Activated CD8-positive, alpha-beta memory T cell treated with anti-CD3 and anti-CD28 coated beads, Interleukin-2, amount 50 U/mL, for 48 hours (primary cell): ENCODE data around the gene BUD31.
"Not testable (repeated sequence)": the region's sequence is repeated elsewhere in the genome, so short reads cannot be mapped to it uniquely, and the experiment has no call there.

Experiments used
- DNase-seq: peaks from one replicate; pipeline ENCODE4 v3.0.0-alpha.2; 2020

The BUD31 gene

GRCh38 chr7:99408379-99409191 is at the start of gene BUD31, which contains the start of gene PDAP1:
Gene BUD31 (plus strand): TSS chr7:99408969. CDS start chr7:99411093, 2,124 bp downstream.
Gene PDAP1 (minus strand): TSS chr7:99408597. CDS start chr7:99408548, 49 bp downstream.
- DNase-seq = peak; percentile 96

GRCh38 chr7:99359465-99360154 is 49.2 kb upstream of the BUD31 start:
- no peak for DNase-seq

- DNase-seq = no peak
Measured at GRCh38 chr7:99362801-99363200, 46.0 kb upstream of the BUD31 start.

- DNase-seq = no peak
Measured at GRCh38 chr7:99363286-99363685, 45.5 kb upstream of the BUD31 start.

- peak; percentile 74 for DNase-seq
Measured at GRCh38 chr7:99365318-99366141, 43.2 kb upstream of the BUD31 start.

GRCh38 chr7:99366646-99367045 is 42.1 kb upstream of the BUD31 start:
- no peak for DNase-seq

- no peak for DNase-seq
Measured at GRCh38 chr7:99368750-99369389, 39.9 kb upstream of the BUD31 start.

GRCh38 chr7:99369767-99370391 is 38.9 kb upstream of the BUD31 start:
- no peak for DNase-seq

GRCh38 chr7:99371376-99371920 is 37.3 kb upstream of the BUD31 start:
- DNase-seq = no peak

- no peak for DNase-seq
Measured at GRCh38 chr7:99372275-99373090, 36.3 kb upstream of the BUD31 start.

- no peak for DNase-seq
Measured at GRCh38 chr7:99373091-99374066, 35.4 kb upstream of the BUD31 start.

GRCh38 chr7:99374111-99375064 is 34.4 kb upstream of the BUD31 start, which contains the start of gene ARPC1B:
Gene ARPC1B (plus strand): TSS chr7:99374730. CDS start chr7:99385715, 10,985 bp downstream.
- DNase-seq = peak; percentile 92

- peak; percentile 83 for DNase-seq
Measured at GRCh38 chr7:99375070-99375807, 33.5 kb upstream of the BUD31 start.

- no peak for DNase-seq
Measured at GRCh38 chr7:99379043-99379577, 29.7 kb upstream of the BUD31 start.

- DNase-seq = not testable (repeated sequence)
Measured at GRCh38 chr7:99379693-99380031, 29.1 kb upstream of the BUD31 start.

- peak; percentile 74 for DNase-seq
Measured at GRCh38 chr7:99380032-99380822, 28.5 kb upstream of the BUD31 start.
